ENCODE measurements around the gene CCDC181.
"Not testable (repeated sequence)": the region's sequence is repeated elsewhere in the genome, so short reads cannot be mapped to it uniquely, and the experiment has no call there.

The CCDC181 gene

GRCh38 chr1:169427081-169427641 lies at the start of gene CCDC181:
CCDC181 (minus strand) TSS chr1:169427474; CDS start chr1:169424927, 2,547 bp downstream.
- DNase-seq = peak; percentile 70

DNA sequence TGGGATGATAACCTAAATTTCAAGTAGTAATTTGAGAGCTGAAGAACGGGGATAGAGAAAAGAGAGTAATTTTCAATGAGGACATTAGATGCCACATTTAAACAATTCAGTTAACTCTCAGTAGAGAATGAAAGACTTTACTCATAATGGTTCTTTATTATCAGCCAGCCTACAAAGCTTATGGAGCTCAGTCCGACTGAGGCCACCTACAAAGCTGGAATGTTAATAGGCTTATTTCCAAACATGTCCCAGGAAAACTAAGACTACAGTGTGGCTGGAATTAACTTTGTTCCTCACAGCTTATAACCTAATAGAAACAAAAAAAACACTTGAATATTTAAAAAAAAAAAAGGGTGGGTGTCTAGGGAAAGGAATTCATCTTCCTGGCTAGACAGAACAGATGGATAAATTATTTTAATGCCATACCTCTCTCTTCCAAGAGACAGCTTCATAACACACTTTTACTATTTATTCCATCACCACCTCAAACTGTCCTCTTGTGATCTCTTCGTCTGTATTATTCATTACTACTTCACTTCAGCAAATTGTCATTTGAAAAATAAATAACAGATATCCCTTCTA lies 48.6 kb upstream of the CCDC181 start:
- no peak for DNase-seq

GRCh38 chr1:169474302-169474995 lies 47.2 kb upstream of the CCDC181 start:
- no peak for DNase-seq

- DNase-seq = no peak
These were observed 46.1 kb upstream of the CCDC181 start for GRCh38 chr1:169473347-169473746.

DNA sequence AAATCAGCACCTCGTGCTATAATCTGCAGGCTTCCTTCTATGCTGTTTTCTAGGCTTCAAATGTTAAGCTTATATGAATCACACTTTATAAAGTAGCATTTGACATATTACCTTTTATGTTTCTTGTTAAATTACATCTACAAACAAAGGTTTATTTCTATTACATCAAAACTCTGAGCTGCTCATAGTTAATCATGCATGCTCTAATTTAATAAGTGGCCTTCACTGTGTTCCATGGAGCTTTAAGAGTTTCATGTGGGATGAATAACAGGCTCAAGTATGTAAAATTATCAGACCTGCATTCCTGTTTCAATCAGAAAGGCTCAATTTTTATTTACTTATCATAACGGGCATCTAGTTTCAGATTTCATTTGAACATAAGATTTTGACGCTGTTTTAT lies 45.5 kb upstream of the CCDC181 start:
- DNase-seq = no peak

- no peak for DNase-seq
These were observed 41.7 kb upstream of the CCDC181 start for GRCh38 chr1:169468982-169469381.

DNA sequence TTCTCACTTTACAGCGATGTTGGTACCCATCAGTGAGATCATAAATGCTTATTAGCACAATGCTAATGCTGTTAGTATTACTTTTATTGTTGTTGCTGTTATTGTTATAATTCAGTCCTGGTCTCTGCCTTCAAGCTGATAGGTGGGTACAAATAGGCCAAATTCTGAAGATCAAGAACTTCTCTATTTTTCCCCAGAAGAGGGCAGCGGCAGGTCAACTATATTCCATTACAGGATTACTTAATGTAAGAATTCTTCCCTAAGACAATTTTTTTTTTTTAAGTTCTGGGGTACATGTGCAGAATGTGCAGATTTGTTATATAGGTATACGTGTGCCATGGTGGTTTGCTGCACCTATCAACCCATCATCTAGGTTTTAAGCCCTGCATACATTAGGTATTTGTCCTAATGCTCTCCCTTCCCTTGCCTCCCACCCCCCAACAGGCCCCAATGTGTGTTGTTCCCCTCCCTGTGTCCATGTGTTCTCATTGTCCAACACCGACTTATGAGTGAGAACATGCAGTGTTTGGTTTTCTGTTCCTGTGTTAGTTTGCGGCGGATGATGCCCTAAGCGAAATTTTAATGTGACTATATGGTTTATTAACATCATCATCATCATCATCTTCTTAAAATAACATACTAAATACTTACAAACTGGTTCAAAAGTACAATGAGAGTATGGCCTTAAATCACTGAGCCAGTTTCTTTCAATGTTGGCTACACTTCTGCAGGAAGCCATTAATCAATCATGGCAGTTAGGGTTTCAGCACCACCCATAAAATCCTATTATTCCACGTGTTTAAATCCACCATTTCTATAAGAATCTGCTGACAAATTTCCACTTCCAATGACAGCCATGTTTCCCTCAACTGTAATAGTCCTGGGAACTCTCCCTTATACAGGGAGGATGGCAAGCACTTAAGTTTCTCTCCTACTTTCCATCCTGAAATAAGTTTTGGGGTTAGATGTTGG lies 39.3 kb upstream of the CCDC181 start:
- DNase-seq = no peak

GRCh38 chr1:169465281-169465680 lies 38.0 kb upstream of the CCDC181 start:
- no peak for DNase-seq

DNA sequence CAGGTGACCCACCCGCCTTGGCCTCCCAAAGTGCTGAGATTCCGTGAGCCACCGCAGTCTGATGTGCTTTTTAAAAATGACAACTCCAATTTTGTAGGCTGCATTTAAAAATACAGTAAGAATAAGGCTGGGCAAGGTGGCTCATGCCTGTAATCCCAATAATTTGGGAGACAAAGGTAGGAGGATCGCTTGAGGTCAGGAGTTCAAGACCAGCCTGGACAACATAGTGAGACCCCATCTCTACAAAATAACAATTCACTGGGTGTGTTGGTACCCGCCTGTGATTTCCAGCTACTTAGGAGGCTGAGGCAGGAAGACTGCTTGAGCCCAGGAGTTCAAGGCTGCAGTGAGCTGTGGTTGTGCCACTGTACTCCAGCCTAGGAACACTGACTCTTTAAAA lies 35.1 kb upstream of the CCDC181 start:
- DNase-seq = no peak

DNA sequence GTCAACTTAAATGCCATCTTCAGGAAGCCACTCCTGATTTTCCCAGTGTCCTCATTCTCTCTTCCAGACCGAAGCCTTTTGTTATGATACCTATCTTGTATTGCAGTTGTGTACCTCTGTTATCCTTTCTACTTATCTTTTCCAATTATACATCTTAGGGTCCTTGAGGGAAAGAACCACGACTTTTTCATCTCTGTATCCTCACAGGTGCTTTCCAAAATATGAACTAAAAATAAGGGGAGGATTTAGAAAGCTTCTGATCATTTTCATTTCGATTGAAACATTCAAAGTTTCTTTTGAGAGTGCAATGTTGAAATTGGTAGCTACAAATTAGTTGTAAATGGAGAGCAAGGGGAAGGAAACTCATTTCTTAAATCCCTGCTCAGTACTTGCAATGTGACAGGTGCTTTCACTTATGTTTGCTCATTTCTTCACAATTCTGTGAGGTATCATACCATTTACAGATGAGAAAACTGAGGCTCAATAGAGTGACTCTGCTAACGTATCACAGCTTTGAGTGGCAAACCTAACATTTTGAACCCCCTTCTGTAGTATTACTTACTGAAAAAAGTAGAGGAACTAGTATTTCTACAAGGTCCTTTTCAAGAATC lies 34.2 kb upstream of the CCDC181 start:
- DNase-seq = no peak

DNA sequence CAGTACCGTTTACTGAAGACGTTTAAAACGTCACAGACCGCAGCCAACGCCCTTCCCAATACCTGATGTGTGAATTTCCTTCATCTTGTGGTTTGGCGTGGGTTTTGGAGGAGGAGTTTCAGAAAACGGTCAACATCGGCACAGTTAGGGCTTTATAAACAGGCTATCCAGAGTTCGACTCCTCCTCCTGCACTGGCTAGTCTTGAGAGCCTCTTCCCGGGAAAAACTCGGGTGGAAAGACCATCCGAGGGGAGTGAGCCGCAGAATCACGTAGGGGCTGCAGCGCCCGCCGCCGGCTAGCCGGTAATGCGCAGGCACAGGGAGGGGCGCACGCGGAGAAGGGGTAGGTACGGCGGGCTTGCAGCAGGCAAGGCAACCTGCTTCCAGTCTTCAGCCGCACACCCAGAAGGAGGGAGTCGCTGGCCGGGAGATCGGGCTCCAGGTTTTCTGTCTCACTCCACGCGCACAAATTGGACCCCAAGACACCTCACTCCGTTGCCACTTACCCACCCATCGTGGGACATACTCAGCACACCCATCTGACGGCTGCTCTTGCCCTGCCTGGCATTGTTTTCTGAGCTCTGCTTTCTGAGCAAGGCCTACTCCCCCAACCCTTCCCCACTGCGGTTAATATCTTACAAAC lies 33.0 kb upstream of the CCDC181 start:
- DNase-seq = peak; percentile 31

- DNase-seq = no peak
These were observed 30.2 kb upstream of the CCDC181 start for GRCh38 chr1:169457443-169457842.

GRCh38 chr1:169456029-169456428 lies 28.8 kb upstream of the CCDC181 start:
- no peak for DNase-seq

DNA sequence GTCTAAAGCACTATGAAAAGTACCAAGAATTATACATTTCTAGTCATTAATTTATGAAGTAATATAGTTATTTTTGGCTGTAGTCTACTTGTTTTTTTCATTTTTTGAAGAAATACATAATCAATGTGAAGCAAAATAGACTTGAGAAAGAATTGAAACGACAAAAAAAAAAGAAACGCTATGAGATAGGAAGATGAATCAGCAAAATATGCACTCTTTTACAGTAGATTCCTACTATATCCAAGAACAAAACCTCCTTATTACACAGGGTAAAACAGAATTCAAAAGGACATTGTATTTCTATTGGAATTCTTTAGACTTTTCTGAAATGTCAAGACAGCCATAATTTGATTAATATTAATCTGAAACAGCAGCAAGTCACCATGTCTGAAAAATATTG lies 25.6 kb upstream of the CCDC181 start:
- no peak for DNase-seq

- DNase-seq = no peak
These were observed 24.0 kb upstream of the CCDC181 start for GRCh38 chr1:169451218-169451824.

GRCh38 chr1:169443923-169444322 lies 16.6 kb upstream of the CCDC181 start:
- DNase-seq = no peak

DNA sequence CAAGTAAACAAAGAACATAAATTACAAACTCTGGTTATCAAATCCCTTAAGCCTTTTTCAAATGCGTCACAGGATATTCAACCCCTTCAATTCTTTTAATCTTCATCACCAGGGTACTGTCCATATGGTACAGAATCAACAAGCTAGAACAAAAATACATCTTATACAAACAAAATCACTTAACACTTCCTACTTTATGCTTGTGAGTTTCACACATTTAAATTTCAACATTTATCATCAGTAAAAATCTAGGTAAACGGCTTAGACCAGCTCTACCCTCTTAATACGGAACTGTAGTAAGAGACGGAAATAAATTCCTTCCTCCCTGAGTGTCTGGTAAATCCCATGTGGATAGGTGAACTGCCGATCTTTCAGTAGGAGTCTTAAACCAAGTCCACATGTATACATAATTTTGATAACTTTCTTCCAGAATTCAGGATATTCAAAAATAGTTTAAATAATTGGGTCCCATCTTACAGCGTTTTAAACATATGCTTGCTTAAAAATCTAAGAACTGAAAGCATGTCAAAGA lies 1.0 kb downstream of the CCDC181 start:
- DNase-seq = no peak

GRCh38 chr1:169421309-169421708 lies 6.0 kb downstream of the CCDC181 start:
- DNase-seq = no peak

DNA sequence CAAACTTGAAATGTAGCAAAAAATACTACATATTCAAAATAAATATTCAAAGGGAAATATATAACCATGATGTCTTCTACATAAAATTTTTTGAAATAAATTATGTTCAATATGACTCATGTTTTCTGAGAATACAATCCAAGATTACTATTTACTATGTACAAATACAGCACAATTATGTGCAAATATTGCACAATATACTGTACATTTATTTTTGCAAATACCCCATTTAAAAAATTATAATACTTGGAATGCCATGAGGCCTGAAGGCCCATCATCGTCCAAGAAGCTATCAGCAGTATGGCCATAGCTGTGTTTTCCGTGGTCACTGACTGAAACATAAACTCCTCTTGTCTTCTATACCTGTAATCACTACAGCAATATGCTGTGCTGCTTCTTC lies 12.3 kb downstream of the CCDC181 start:
- no peak for DNase-seq

DNA sequence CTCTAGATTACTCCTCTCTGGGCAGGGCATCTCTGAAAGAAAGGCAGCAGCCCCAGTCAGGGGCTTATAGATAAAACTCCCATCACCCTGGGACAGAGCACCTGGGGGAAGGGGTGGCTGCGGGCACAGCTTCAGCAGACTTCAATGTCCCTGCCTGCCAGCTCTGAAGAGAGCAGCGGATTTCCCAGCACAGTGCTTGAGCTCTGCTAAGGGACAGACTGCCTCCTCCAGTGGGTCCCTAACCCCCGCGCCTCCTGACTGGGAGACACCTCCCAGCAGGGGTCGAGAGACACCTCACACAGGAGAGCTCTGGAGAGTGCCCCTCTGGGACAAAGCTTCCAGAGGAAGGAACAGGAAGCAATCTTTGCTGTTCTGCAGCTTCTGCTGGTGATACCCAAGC lies 18.9 kb downstream of the CCDC181 start:
- not testable (repeated sequence) for DNase-seq

- DNase-seq = not testable (repeated sequence)
These were observed 24.7 kb downstream of the CCDC181 start for GRCh38 chr1:169402578-169402977.

DNA sequence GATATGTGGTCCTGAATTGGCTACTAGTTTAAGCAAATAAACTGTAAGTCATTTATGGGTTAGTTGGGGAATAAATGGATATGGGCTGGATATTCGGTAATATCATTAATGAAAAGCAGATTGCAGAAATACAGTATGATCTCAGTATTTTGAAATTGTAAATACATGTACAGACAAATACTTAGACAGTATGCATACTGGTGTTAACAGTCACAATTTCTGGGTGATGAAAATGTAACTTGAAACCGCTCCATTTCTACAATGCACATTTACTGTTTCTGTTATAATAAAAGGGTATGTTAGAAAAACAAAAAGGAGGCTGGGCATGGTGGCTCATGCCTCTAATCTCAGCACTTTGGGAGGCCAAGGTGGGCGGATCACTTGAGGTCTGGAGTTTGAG lies 31.3 kb downstream of the CCDC181 start:
- no peak for DNase-seq
